ENCODE measurements around the gene ADGRD2.

DNA sequence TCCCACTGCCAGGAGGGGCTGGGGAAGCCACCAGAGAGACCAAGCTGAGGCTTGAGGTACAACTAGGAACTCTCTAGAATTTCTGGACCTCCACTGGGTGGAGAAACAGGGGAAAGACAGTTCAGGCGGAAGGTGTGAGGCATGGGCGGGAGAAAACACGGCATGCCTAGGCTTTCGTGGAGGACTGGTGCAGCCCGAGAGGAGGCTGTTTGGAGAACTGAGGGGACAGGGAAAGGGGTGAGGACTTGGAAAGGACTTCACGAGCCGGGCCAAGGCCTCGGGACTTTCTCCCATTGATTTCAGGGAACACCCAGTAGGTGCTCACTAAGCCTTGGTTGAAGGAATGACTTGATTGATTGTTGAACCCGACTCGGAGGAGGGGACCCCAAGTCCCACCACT lies 9.5 kb upstream of the ADGRD2 start:
- TF ChIP-seq, protein P1, sequence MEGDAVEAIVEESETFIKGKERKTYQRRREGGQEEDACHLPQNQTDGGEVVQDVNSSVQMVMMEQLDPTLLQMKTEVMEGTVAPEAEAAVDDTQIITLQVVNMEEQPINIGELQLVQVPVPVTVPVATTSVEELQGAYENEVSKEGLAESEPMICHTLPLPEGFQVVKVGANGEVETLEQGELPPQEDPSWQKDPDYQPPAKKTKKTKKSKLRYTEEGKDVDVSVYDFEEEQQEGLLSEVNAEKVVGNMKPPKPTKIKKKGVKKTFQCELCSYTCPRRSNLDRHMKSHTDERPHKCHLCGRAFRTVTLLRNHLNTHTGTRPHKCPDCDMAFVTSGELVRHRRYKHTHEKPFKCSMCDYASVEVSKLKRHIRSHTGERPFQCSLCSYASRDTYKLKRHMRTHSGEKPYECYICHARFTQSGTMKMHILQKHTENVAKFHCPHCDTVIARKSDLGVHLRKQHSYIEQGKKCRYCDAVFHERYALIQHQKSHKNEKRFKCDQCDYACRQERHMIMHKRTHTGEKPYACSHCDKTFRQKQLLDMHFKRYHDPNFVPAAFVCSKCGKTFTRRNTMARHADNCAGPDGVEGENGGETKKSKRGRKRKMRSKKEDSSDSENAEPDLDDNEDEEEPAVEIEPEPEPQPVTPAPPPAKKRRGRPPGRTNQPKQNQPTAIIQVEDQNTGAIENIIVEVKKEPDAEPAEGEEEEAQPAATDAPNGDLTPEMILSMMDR (IDR thresholded peaks at IDR 0.05) = no peak
- no peak for TF ChIP-seq POLR2A (IDR thresholded peaks at IDR 0.05)
